NCI-H1436 treated with DMSO at 0.1 percent for 48 hours (cell line): Measurements from ENCODE around the gene NCKAP5.

Experiments used
- DNase-seq: peaks from one replicate; lab custom pipeline; 2025; lab: John Stamatoyannopoulos, UW

Gene NCKAP5

GRCh38 chr2:133574186-133574585, 5.9 kb upstream of the NCKAP5 start:
- DNase-seq, result no peak

GRCh38 chr2:133573491-133574162, 5.4 kb upstream of the NCKAP5 start:
- DNase-seq, result no peak

- DNase-seq, result no peak
Observed at GRCh38 chr2:133571249-133571648, 3.0 kb upstream of the NCKAP5 start.

GRCh38 chr2:133570542-133570941, 2.3 kb upstream of the NCKAP5 start:
- no peak for DNase-seq

- DNase-seq, result no peak
Observed at GRCh38 chr2:133569286-133569830, 1.1 kb upstream of the NCKAP5 start.

- no peak for DNase-seq
Observed at GRCh38 chr2:133568598-133568997, 335 bp upstream of the NCKAP5 start.

- no peak for DNase-seq
Observed at GRCh38 chr2:133562558-133562957, 5.7 kb downstream of the NCKAP5 start.

- no peak for DNase-seq
Observed at GRCh38 chr2:133561045-133561852, 7.0 kb downstream of the NCKAP5 start.

GRCh38 chr2:133557614-133558013, 10.6 kb downstream of the NCKAP5 start:
- DNase-seq, result no peak

GRCh38 chr2:133553838-133554408, 14.3 kb downstream of the NCKAP5 start:
- no peak for DNase-seq

- DNase-seq, result no peak
Observed at GRCh38 chr2:133553251-133553650, 15.0 kb downstream of the NCKAP5 start.

- no peak for DNase-seq
Observed at GRCh38 chr2:133552821-133553220, 15.4 kb downstream of the NCKAP5 start.

GRCh38 chr2:133541797-133542196, 26.5 kb downstream of the NCKAP5 start:
- DNase-seq, result no peak

- DNase-seq, result no peak
Observed at GRCh38 chr2:133541376-133541775, 26.9 kb downstream of the NCKAP5 start.

- DNase-seq, result no peak
Observed at GRCh38 chr2:133532919-133533318, 35.3 kb downstream of the NCKAP5 start.

- no peak for DNase-seq
Observed at GRCh38 chr2:133531382-133531781, 36.9 kb downstream of the NCKAP5 start.

- DNase-seq, result no peak
Observed at GRCh38 chr2:133530645-133531044, 37.6 kb downstream of the NCKAP5 start.

GRCh38 chr2:133526530-133527300, 41.5 kb downstream of the NCKAP5 start:
- DNase-seq, result no peak

GRCh38 chr2:133525613-133526529, 42.4 kb downstream of the NCKAP5 start:
- no peak for DNase-seq

- no peak for DNase-seq
Observed at GRCh38 chr2:133525090-133525489, 43.2 kb downstream of the NCKAP5 start.

- no peak for DNase-seq
Observed at GRCh38 chr2:133523406-133523805, 44.9 kb downstream of the NCKAP5 start.
